Neuronal stem cell (in vitro differentiated cells): Measurements from ENCODE around the gene TIAM2.

ENCODE experiments used
- DNase-seq: peaks from one replicate; pipeline ENCODE4 v3.0.0-alpha.2; 2013; ENCODE audit warnings: low spot score
- H2AFZ ChIP-seq: one replicate; pipeline ENCODE4 v1.6.1; 2013; ENCODE audit warnings: mild to moderate bottlenecking, low read length, inconsistent platforms
- H2AK5ac ChIP-seq: 2 replicates; pipeline ENCODE4 v1.6.1; 2013; ENCODE audit warnings: low read depth, mild to moderate bottlenecking, inconsistent platforms, low read length, moderate library complexity, mixed read lengths
- H2BK120ac ChIP-seq: 2 replicates; pipeline ENCODE4 v1.6.1; 2013; ENCODE audit warnings: low read depth, mild to moderate bottlenecking, inconsistent platforms, low read length, moderate library complexity, mixed read lengths
- H2BK12ac ChIP-seq: one replicate; pipeline ENCODE4 v1.6.1; 2013; ENCODE audit warnings: low read length, inconsistent platforms
- H2BK15ac ChIP-seq: 2 replicates; pipeline ENCODE4 v1.6.1; 2013; ENCODE audit warnings: mild to moderate bottlenecking, low read length, inconsistent platforms, mixed read lengths
- H2BK5ac ChIP-seq: one replicate; pipeline ENCODE4 v1.6.1; 2013; ENCODE audit warnings: inconsistent platforms, mild to moderate bottlenecking, low read length, moderate library complexity
- H3K14ac ChIP-seq: one replicate; pipeline ENCODE4 v1.6.1; 2013; ENCODE audit warnings: low read length, inconsistent platforms
- H3K18ac ChIP-seq: 2 replicates; pipeline ENCODE4 v1.6.1; 2013; ENCODE audit warnings: low read length, inconsistent platforms
- H3K23ac ChIP-seq: 2 replicates; pipeline ENCODE4 v1.6.1; 2013; ENCODE audit warnings: low read depth, mild to moderate bottlenecking, mixed read lengths, low read length, inconsistent platforms; ENCODE audit not compliant: poor library complexity
- H3K27ac ChIP-seq: replicated peaks from 3 replicates; pipeline ENCODE4 v1.5.1; 2013; ENCODE audit warnings: low read length, inconsistent platforms
- H3K27me3 ChIP-seq, 3 experiments: 2 replicates each; pipeline ENCODE4 v1.6.1; 2013; ENCODE audit warnings: low read length in 3 of 3, mild to moderate bottlenecking in 2 of 3, inconsistent platforms in 1 of 3, low read depth in 1 of 3, mixed read lengths in 1 of 3, moderate library complexity in 1 of 3; ENCODE audit not compliant: control insufficient read depth in 3 of 3, insufficient read depth in 3 of 3
- H3K36me3 ChIP-seq, 2 donors: replicated peaks in 1 of 2; 2 replicates each; pipeline ENCODE4 v1.6.1; 2013; ENCODE audit warnings: low read length in 2 of 2; ENCODE audit not compliant: control insufficient read depth in 2 of 2, insufficient read depth in 2 of 2
- H3K4ac ChIP-seq: 2 replicates; pipeline ENCODE4 v1.6.1; 2013; ENCODE audit warnings: inconsistent platforms, mild to moderate bottlenecking, low read length, moderate library complexity
- H3K4me1 ChIP-seq, 2 donors: 1 replicate in 1 of 2; 2 replicates in 1 of 2; pipeline ENCODE4 v1.6.1; 2013; ENCODE audit warnings: low read length in 2 of 2, low read depth in 1 of 2; ENCODE audit not compliant: control insufficient read depth in 2 of 2, insufficient read depth in 1 of 2
- H3K4me2 ChIP-seq: one replicate; pipeline ENCODE4 v1.6.1; 2013; ENCODE audit warnings: mild to moderate bottlenecking, low read length, inconsistent platforms; ENCODE audit not compliant: insufficient read depth, poor library complexity, severe bottlenecking
- H3K4me3 ChIP-seq, 2 donors: 2 replicates each; pipeline ENCODE4 v1.5.1; 2013; ENCODE audit warnings: low read length in 2 of 2, mild to moderate bottlenecking in 2 of 2, inconsistent platforms in 1 of 2, moderate library complexity in 1 of 2
- H3K79me1 ChIP-seq: one replicate; pipeline ENCODE4 v1.6.1; 2013; ENCODE audit warnings: low read depth, mild to moderate bottlenecking, inconsistent platforms, low read length, moderate library complexity
- H3K9ac ChIP-seq: one replicate; pipeline ENCODE4 v1.6.1; 2013; ENCODE audit warnings: mild to moderate bottlenecking, low read depth, low read length, inconsistent platforms; ENCODE audit not compliant: poor library complexity
- H3K9me3 ChIP-seq, 2 donors: replicated peaks in 1 of 2; 2 replicates each; pipeline versions ENCODE3 to v1.6.1; 2013; ENCODE audit warnings: low read length in 2 of 2, mild to moderate bottlenecking in 2 of 2, inconsistent platforms in 1 of 2, low read depth in 1 of 2, mixed read lengths in 1 of 2, moderate library complexity in 1 of 2; ENCODE audit not compliant: control insufficient read depth in 2 of 2, insufficient read depth in 1 of 2
- H4K8ac ChIP-seq: one replicate; pipeline ENCODE4 v1.6.1; 2013; ENCODE audit warnings: low read depth, mild to moderate bottlenecking, inconsistent platforms, low read length, moderate library complexity
- H4K91ac ChIP-seq: one replicate; pipeline ENCODE4 v1.6.1; 2013; ENCODE audit warnings: low read length, low read depth, mild to moderate bottlenecking, inconsistent platforms; ENCODE audit not compliant: poor library complexity
- WGBS, 2 donors: extraction: QIAGEN DNeasy Blood & Tissue Kit; methylation state at CpG; one replicate each; pipeline ENCODE4 v1.1.7; 2013; ENCODE audit warnings: missing lambda C conversion rate in 2 of 2, mixed read lengths in 1 of 2; ENCODE audit not compliant: insufficient read length in 2 of 2, insufficient replicate concordance in 1 of 2; ENCODE audit errors: extremely low coverage in 2 of 2; 5-methylcytosine and 5-hydroxymethylcytosine counted together

TIAM2 gene

DNA sequence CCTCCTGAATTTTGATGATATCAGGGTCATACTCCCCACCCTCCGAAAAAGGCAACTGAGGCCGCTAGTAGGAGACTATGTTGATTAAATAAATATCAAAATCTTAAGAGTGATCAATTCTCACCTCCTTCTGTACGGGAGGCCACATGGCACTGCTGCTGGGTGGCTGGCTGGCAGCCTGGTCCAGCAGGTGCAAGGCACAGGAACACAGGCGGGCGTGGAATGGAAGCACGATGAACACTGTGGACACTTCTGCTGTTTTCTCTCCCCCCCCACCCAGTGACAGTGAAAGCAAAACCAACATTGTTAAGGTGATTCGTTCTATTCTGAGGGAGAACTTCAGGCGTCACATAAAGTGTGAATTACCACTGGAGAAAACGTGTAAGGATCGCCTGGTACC is 259.0 kb downstream of the TIAM2 start:
- H4K91ac ChIP-seq, result no peak overlapping the region

DNA sequence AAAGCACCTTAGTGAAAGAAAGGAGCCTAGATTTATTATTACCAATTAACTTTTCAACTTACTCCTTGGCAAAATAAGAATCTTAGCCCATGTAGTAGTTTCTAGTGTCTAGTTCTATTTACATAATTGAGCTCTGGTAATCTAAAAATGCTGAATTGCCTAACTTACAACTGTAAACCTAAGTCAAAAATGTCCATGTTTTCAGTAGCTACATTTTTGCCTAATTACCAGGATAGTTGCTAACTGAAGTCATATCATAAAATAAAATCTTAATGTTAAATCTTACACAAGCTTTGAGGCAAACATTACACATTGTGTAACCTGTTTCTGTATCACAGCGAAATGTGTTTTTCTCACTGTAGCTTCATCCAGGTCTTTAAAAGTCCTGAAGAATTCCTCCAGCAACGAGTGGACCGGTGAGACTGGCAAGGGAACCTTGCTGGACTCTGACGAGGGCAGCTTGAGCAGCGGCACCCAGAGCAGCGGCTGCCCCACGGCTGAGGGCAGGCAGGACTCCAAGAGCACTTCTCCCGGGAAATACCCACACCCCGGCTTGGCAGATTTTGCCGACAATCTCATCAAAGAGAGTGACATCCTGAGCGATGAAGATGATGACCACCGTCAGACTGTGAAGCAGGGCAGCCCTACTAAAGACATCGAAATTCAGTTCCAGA is 261.1 kb downstream of the TIAM2 start:
- Histone ChIP-seq H2BK12ac (no peak overlapping the region), H3K4me3 (no peak overlapping the region), H4K91ac (no peak overlapping the region), H3K4ac (no peak overlapping the region), H2AFZ (no peak overlapping the region), H2BK15ac (no peak overlapping the region), H2AK5ac (no peak overlapping the region), H3K18ac (no peak overlapping the region), H3K9me3 (no peaks in the 10 kb centered on the region), H2BK5ac (no peak overlapping the region), H3K9ac (no peak overlapping the region), H3K4me2 (no peak overlapping the region), H3K27me3 (no peaks in the 10 kb centered on the region), H3K4me1 (peaks cover 6 to 14% of the 10 kb centered on the region in 2 donors), H4K8ac (no peak overlapping the region), H3K36me3 (peaks cover 17 to 95% of the 10 kb centered on the region in 2 donors), H3K14ac (no peak overlapping the region), H3K27ac (no peak overlapping the region), H3K79me1 (no peaks in the 10 kb centered on the region), H3K23ac (no peak overlapping the region), H2BK120ac (no peak overlapping the region)
- no peak for DNase-seq
- no CpG with 5 or more reads among the region's 13 CpGs for WGBS, 2 donors

More for the DNA sequence above, 259.0 kb downstream of the TIAM2 start:
- Histone ChIP-seq H2BK120ac (no peak overlapping the region), H3K27me3 (no peaks in the 10 kb centered on the region), H2BK12ac (no peak overlapping the region), H3K9ac (no peak overlapping the region), H2AK5ac (no peak overlapping the region), H3K4me1 (peaks cover 2 to 12% of the 10 kb centered on the region in 2 donors), H2BK15ac (no peak overlapping the region), H2BK5ac (no peak overlapping the region), H3K4ac (no peak overlapping the region), H2AFZ (no peak overlapping the region), H3K14ac (no peak overlapping the region), H3K4me3 (no peak overlapping the region), H3K27ac (no peak overlapping the region), H3K23ac (no peak overlapping the region), H4K8ac (no peak overlapping the region), H3K4me2 (no peak overlapping the region), H3K36me3 (peaks cover 16 to 99% of the 10 kb centered on the region in 2 donors), H3K18ac (peak overlapping the region; percentile 36), H3K9me3 (no peaks in the 10 kb centered on the region), H3K79me1 (no peaks in the 10 kb centered on the region)
- no CpG with 5 or more reads among the region's 10 CpGs for WGBS, 2 donors
- DNase-seq, result no peak

- no peak overlapping the region for H3K14ac ChIP-seq
- H4K8ac ChIP-seq, result no peak overlapping the region
- no peak overlapping the region for H2BK5ac ChIP-seq
- no peak overlapping the region for H3K4ac ChIP-seq
- H3K23ac ChIP-seq, result no peak overlapping the region
- no peak overlapping the region for H2AFZ ChIP-seq
- H3K4me1 ChIP-seq, result peaks cover 14 to 19% of the 10 kb centered on the region in 2 donors
- no peak overlapping the region for H2AK5ac ChIP-seq
- no CpG with 5 or more reads among the region's 9 CpGs for WGBS, 2 donors
- no peak overlapping the region for H2BK15ac ChIP-seq
- no peaks in the 10 kb centered on the region for H3K79me1 ChIP-seq
- no peak overlapping the region for H3K27ac ChIP-seq
- DNase-seq, result no peak
- H2BK12ac ChIP-seq, result no peak overlapping the region
- no peak overlapping the region for H3K4me3 ChIP-seq
- no peak overlapping the region for H2BK120ac ChIP-seq
- no peaks in the 10 kb centered on the region for H3K9me3 ChIP-seq
- H3K4me2 ChIP-seq, result no peak overlapping the region
- no peak overlapping the region for H3K18ac ChIP-seq
- H4K91ac ChIP-seq, result no peak overlapping the region
- H3K9ac ChIP-seq, result no peak overlapping the region
- no peaks in the 10 kb centered on the region for H3K27me3 ChIP-seq
- peaks cover 15 to 80% of the 10 kb centered on the region in 2 donors for H3K36me3 ChIP-seq
Measured at GRCh38 chr6:155257796-155258195, 262.7 kb downstream of the TIAM2 start.

- Histone ChIP-seq H2BK15ac (no peak overlapping the region), H3K9ac (no peak overlapping the region), H3K14ac (no peak overlapping the region), H2BK5ac (no peak overlapping the region), H3K4ac (no peak overlapping the region), H3K4me3 (no peak overlapping the region), H2AFZ (no peak overlapping the region), H2BK12ac (peak overlapping the region; percentile 31), H3K4me2 (no peak overlapping the region), H3K36me3 (peaks cover 14 to 72% of the 10 kb centered on the region in 2 donors), H3K23ac (no peak overlapping the region), H3K4me1 (peaks cover 16% of the 10 kb centered on the region in 2 donors), H4K91ac (no peak overlapping the region), H3K27me3 (no peaks in the 10 kb centered on the region), H3K9me3 (no peaks in the 10 kb centered on the region), H3K18ac (no peak overlapping the region), H3K27ac (no peak overlapping the region), H2BK120ac (no peak overlapping the region), H4K8ac (no peak overlapping the region), H3K79me1 (no peaks in the 10 kb centered on the region), H2AK5ac (no peak overlapping the region)
- WGBS, 2 donors, result no CpG with 5 or more reads among the region's 3 CpGs
- DNase-seq, result no peak
Measured at GRCh38 chr6:155259204-155259603, 264.1 kb downstream of the TIAM2 start.
